Measurements from ENCODE around the gene CDK5RAP3.
A peak's percentile ranks its signal among the peaks of the same experiment; 100 is the strongest.
"Not testable (repeated sequence)": the region's sequence is repeated elsewhere in the genome, so short reads cannot be mapped to it uniquely, and the experiment has no call there.

Gene CDK5RAP3

DNA sequence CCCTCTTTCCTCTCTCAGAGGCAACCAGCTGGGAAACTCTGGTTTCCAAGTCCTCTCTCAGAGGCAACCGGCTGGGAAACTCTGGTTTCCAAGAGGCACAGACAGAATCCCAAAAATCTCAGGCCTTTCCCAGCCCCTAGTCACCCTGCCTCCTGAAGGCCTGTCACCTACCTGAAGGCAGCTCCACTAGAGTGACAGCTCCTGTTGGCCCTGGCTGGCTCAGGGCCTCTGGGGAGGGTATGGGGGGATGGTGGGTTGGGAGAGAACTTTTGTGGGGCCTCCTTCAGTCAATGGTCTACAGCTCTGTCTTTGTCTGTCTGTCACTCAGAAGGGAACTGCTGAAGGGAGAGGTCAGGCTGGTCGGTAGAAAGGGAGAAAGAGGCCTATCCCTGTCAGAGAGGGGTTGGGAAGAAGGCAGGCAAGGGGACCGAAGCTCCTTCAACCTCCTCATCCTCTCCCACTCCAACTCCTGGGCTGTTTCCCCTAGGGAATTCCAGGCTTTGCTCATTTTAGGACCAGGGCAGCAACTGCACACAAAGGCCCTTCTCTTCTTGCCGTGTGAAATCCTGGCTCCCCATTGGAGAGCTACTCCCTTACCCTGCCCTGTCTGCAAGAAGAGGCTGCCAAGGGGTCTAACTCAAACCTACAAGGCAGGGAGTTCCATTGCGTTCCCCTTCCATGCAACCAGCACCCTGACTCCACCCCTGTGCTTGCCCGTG, 43.1 kb downstream of the CDK5RAP3 start:
- TF ChIP-seq, protein P1, sequence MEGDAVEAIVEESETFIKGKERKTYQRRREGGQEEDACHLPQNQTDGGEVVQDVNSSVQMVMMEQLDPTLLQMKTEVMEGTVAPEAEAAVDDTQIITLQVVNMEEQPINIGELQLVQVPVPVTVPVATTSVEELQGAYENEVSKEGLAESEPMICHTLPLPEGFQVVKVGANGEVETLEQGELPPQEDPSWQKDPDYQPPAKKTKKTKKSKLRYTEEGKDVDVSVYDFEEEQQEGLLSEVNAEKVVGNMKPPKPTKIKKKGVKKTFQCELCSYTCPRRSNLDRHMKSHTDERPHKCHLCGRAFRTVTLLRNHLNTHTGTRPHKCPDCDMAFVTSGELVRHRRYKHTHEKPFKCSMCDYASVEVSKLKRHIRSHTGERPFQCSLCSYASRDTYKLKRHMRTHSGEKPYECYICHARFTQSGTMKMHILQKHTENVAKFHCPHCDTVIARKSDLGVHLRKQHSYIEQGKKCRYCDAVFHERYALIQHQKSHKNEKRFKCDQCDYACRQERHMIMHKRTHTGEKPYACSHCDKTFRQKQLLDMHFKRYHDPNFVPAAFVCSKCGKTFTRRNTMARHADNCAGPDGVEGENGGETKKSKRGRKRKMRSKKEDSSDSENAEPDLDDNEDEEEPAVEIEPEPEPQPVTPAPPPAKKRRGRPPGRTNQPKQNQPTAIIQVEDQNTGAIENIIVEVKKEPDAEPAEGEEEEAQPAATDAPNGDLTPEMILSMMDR (IDR thresholded peaks at IDR 0.05; ENCODE audit: borderline replicate concordance, insufficient read depth, low read depth, low read length): no peak
- H3K4me3 ChIP-seq (ENCODE audit: low read depth, low read length): no peak overlapping the region

DNA sequence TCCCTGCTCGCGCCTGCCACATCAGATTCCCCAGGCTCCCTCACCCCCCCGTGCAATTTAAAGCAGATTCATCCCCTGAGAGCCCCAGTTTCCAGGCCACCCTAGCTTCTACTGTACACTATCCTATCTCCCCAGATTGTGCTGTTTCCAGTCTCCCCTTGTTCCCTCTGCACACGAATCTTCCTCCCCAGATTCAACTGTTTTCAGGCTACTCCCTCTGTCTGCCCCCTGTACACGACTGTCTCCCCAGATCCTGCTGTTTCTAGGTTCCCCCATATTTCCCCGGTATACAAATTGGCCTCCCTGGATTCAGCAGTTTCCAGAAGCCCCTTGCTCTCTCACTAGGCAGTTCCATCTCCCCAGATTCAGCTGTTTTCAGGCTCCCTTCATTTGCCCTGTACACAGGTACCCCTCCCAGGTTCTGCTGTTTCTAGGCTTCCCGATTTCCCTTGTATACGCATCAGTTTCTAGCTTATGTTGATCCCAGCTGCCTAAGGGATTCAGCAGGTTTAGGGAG, 43.7 kb downstream of the CDK5RAP3 start:
- TF ChIP-seq, protein P1 (IDR thresholded peaks at IDR 0.05; ENCODE audit: borderline replicate concordance, insufficient read depth, low read depth, low read length): no peak
- no peak overlapping the region for H3K4me3 ChIP-seq (ENCODE audit: low read depth, low read length)

- no peak overlapping the region for H3K4me3 ChIP-seq (ENCODE audit: low read depth, low read length)
- TF ChIP-seq, protein P1 (IDR thresholded peaks at IDR 0.05; ENCODE audit: borderline replicate concordance, insufficient read depth, low read depth, low read length): no peak
These were observed 45.2 kb downstream of the CDK5RAP3 start for GRCh38 chr17:48016112-48016511.

DNA sequence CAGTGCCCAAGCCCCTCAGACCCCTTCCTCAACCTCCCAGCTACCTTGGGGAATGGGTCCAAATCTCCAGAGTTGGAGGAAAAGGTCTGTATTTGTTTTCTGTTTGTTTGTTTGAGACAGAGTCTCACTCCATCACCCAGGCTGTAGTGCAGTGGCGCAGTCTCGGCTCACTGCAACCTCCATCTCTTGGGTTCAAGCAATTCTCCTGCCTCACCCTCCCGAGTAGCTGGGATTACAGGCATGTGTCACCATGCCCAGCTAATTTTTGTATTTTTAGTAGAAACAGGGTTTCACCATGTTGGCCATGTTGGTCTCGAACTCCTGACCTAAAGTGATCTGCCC, 46.9 kb downstream of the CDK5RAP3 start:
- not testable (repeated sequence) for H3K4me3 ChIP-seq (ENCODE audit: low read depth, low read length)

DNA sequence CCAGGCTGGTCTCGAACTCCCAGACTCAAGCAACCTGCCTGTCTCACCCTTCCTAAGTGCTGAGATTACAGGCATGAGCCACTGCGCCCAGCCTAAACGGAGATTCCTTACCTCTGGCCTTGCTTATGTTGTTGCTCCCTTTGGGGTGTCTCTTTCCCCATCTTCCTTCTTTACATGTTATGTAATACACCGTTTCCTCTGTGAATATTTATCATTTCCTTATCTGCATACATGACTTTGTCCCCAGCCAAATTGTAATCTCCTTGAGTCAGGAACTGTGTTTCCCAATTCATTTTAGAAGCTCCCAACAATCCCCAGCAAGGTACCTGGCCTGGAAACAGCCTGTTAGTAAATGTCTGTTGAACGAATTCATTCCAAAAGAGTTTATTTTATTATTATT, 51.0 kb downstream of the CDK5RAP3 start:
- no peak overlapping the region for H3K4me3 ChIP-seq (ENCODE audit: low read depth, low read length)
- TF ChIP-seq, protein P1 (IDR thresholded peaks at IDR 0.05; ENCODE audit: borderline replicate concordance, insufficient read depth, low read depth, low read length): no peak

GRCh38 chr17:48022901-48023300, 52.0 kb downstream of the CDK5RAP3 start:
- H3K4me3 ChIP-seq (ENCODE audit: low read depth, low read length): no peak overlapping the region
- TF ChIP-seq, protein P1 (IDR thresholded peaks at IDR 0.05; ENCODE audit: borderline replicate concordance, insufficient read depth, low read depth, low read length): no peak

DNA sequence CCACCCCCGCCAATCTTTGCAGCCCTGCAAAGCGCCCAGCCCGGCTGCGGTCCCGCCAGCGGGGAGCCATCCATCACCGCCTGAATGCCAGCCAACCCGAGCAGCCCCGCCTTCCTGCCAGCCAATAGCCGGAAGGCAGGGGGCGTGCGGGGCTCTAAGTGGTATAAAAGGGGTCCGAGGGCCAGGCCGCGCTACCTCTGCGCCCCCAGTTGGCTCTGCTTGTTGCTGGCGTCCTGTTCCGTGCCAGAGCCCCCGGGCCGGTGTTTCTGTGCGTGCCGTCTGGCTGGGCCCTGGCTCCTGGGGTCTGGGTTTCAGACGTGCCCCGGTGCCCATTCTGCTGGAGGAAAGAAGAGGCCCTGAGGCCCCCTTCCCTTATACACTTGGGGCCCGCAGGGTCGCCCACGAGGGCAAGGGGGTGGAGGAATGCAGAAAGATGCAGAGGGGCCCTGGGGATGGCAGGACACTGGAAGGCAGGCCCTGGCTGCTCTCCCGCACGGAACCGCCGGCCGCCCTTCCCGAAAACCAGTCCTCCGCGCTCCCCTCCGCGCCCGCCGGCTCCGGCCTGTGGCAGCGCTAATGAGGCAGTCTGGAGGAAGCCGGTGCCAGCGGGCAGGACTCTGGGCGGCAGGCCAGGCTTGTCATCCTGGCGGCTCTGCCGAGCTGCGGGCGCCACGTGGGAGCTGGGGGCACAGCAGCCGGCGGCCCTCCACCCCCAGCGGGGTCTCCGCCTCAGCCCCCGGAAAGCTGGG, 52.7 kb downstream of the CDK5RAP3 start:
- TF ChIP-seq, protein P1 (IDR thresholded peaks at IDR 0.05; ENCODE audit: borderline replicate concordance, insufficient read depth, low read depth, low read length): 0 out of 2 replicates have a peak, but pooled peaks have one; percentile 10
- peak overlapping the region; percentile 52 for H3K4me3 ChIP-seq (ENCODE audit: low read depth, low read length)
